Gastrocnemius medialis (tissue), 4 donors: ENCODE measurements around the gene FUCA2. TPM values are rescaled to one million over a fixed set of nuclear protein-coding genes. Genes with fewer than 3 reads are reported as not detected.
"Not testable (repeated sequence)": the region's sequence is repeated elsewhere in the genome, so short reads cannot be mapped to it uniquely, and the experiment has no call there.

ENCODE experiments used
- ATAC-seq, 2 donors: fragments of 150-250 bp; one replicate each; pipeline ENCODE4 v1.9.1; 2016
- DNase-seq, 2 donors: peaks; one replicate each; pipeline ENCODE4 v3.0.0-alpha.2; 2019
- H3K27ac ChIP-seq, 4 donors: fragments of 200-600 bp; sonication (generic); 1 replicate in 1 of 4; 2 replicates in 3 of 4; pipeline ENCODE4 v1.5.1; 2016 to 2018; ENCODE audit warnings: mild to moderate bottlenecking in 2 of 4, moderate library complexity in 1 of 4
- H3K27me3 ChIP-seq, 3 donors: fragments of 200-600 bp; sonication (generic) in 2 of 3; 1 replicate in 1 of 3; 2 replicates in 2 of 3; pipeline versions ENCODE4 v1.5.1 to v1.6.0; 2016 to 2019; ENCODE audit warnings: mild to moderate bottlenecking in 1 of 3, moderate library complexity in 1 of 3
- H3K36me3 ChIP-seq, 2 donors: fragments of 200-600 bp; sonication (generic) in 1 of 2; one replicate each; pipeline ENCODE4 v1.5.1; 2017 to 2018
- H3K4me1 ChIP-seq, 2 donors: fragments of 200-600 bp; sonication (generic) in 1 of 2; one replicate each; pipeline ENCODE4 v1.5.1; 2016 to 2017; ENCODE audit warnings: mild to moderate bottlenecking in 2 of 2
- H3K4me3 ChIP-seq, 4 donors: fragments of 200-600 bp; sonication (generic) in 3 of 4; 1 replicate in 1 of 4; 2 replicates in 3 of 4; pipeline ENCODE4 v1.5.1; 2016 to 2019; ENCODE audit warnings: mild to moderate bottlenecking in 2 of 4
- H3K9me3 ChIP-seq, 3 donors: fragments of 200-600 bp; sonication (generic) in 2 of 3; 1 replicate in 1 of 3; 2 replicates in 2 of 3; pipeline ENCODE4 v1.5.1; 2016 to 2019
- POLR2A ChIP-seq, 2 donors: fragments of 450-650 bp; IDR thresholded peaks; one replicate each; pipeline ENCODE4 v1.6.1; 2017; ENCODE audit warnings: antibody characterized with exemption in 2 of 2, mild to moderate bottlenecking in 2 of 2, moderate library complexity in 2 of 2
- in situ Hi-C, 4 donors: fragments of 200-750 bp; cut with MboI; loops; one replicate each; pipeline versions ENCODE4 v1.15.0 to v1.8.0; 2017; ENCODE audit warnings: low sequenced_read_pairs in 4 of 4
- intact Hi-C: fragments of 100-400 bp; cut with DNase I; formaldehyde crosslinking; loops from one replicate; pipeline ENCODE4 v1.15.1; 2023; ENCODE audit warnings: low total_unique reads
- total RNA-seq, 4 donors: library from RNA; depleted of rRNA; stranded (reverse); fragments of >200 nt; gene quantifications; one replicate each; pipeline versions ENCODE4 v1.1.0 to v1.2.3, GENCODE V29; 2016
- TF ChIP-seq, protein P1 (sequence below), 5 experiments: fragments of 450-650 bp in 3 of 5; fragments of 200-600 bp in 2 of 5; sonication (generic) in 2 of 5; IDR thresholded peaks in 4 of 5; conservative IDR thresholded peaks in 1 of 5; 1 replicate in 4 of 5; 2 replicates in 1 of 5; pipeline ENCODE4 v1.5.1; 2016 to 2019; ENCODE audit warnings: antibody characterized with exemption in 5 of 5, mild to moderate bottlenecking in 3 of 5, moderate library complexity in 3 of 5

Gene FUCA2
- total RNA-seq, 4 donors from 2014 or later: 2.9 to 13.9 (median 6.3) TPM

GRCh38 chr6:143471822-143472221, 39.7 kb downstream of the FUCA2 start:
- intact Hi-C loops: no loop called here
- Histone ChIP-seq H3K4me3 (no peak overlapping the region), H3K27me3 (no peaks in the 10 kb centered on the region), H3K27ac (no peak overlapping the region), H3K9me3 (no peaks in the 10 kb centered on the region), H3K36me3 (peaks cover 0 to 41% of the 10 kb centered on the region in 2 donors), H3K4me1 (no peaks in the 10 kb centered on the region)
- ATAC-seq: no peak
- in situ Hi-C loops: no loop called here
- TF ChIP-seq POLR2A (IDR thresholded peaks at IDR 0.05): no peak
- TF ChIP-seq, protein P1, sequence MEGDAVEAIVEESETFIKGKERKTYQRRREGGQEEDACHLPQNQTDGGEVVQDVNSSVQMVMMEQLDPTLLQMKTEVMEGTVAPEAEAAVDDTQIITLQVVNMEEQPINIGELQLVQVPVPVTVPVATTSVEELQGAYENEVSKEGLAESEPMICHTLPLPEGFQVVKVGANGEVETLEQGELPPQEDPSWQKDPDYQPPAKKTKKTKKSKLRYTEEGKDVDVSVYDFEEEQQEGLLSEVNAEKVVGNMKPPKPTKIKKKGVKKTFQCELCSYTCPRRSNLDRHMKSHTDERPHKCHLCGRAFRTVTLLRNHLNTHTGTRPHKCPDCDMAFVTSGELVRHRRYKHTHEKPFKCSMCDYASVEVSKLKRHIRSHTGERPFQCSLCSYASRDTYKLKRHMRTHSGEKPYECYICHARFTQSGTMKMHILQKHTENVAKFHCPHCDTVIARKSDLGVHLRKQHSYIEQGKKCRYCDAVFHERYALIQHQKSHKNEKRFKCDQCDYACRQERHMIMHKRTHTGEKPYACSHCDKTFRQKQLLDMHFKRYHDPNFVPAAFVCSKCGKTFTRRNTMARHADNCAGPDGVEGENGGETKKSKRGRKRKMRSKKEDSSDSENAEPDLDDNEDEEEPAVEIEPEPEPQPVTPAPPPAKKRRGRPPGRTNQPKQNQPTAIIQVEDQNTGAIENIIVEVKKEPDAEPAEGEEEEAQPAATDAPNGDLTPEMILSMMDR (IDR thresholded peaks at IDR 0.05 in 4 of 5, conservative IDR thresholded peaks at IDR 0.05 in 1 of 5): no peak
- no peak for DNase-seq

GRCh38 chr6:143468823-143469222, 42.7 kb downstream of the FUCA2 start:
- DNase-seq, in situ Hi-C loops, intact Hi-C loops, H3K27ac ChIP-seq, H3K4me3 ChIP-seq, H3K4me1 ChIP-seq, H3K27me3 ChIP-seq, H3K9me3 ChIP-seq, ATAC-seq: not testable (repeated sequence)
- H3K36me3 ChIP-seq: peaks cover 0 to 25% of the 10 kb centered on the region in 2 donors

DNA sequence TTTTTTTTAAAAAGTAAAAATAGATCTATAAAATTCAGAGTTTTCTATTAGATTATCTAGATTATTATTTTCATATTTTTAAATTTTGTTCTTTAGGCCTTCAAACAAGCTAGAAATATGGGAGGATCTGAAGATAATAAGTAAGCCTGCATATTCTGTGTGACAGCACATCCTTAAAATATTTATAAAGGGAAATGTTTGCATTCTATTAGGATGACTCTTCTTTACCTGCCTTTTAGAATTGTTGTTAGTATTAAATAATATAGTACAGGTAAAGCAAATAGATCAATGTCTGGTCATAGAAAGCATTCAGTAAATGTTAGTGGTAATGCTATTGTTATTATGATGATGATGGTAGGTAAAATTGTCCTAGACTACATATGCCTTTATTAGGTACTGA, 43.5 kb downstream of the FUCA2 start:
- H3K27me3 ChIP-seq: no peaks in the 10 kb centered on the region
- ATAC-seq: no peak
- H3K27ac ChIP-seq: no peak overlapping the region
- peaks cover 3 to 23% of the 10 kb centered on the region in 2 donors for H3K36me3 ChIP-seq
- no peak overlapping the region for H3K4me3 ChIP-seq
- no peaks in the 10 kb centered on the region for H3K9me3 ChIP-seq
- no peak for DNase-seq
- intact Hi-C loops (no loop called here), in situ Hi-C loops (no loop called here)
- TF ChIP-seq, protein P1 (IDR thresholded peaks at IDR 0.05 in 4 of 5, conservative IDR thresholded peaks at IDR 0.05 in 1 of 5): no peak
- no peak for TF ChIP-seq POLR2A (IDR thresholded peaks at IDR 0.05)
- no peaks in the 10 kb centered on the region for H3K4me1 ChIP-seq

DNA sequence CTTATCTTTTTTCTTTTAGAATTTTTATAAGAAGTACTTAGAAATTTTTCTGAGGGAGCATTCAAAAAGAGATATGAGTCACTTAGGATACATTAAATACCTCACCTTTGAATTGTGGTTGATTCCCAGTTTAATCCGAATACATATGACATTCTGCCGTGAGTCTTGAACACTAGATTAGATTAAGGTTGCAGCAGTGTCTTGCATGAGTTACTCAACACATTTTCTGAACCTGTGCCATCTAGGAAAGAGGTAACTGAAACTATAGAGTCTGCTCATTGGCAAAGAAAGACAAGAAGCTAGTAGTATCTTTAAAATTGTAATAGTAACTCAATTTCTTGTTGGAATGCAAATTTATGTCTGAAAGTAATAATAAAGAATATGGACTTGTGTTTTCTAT, 46.0 kb downstream of the FUCA2 start:
- in situ Hi-C loops: no loop called here
- Histone ChIP-seq H3K27ac (no peak overlapping the region), H3K27me3 (no peaks in the 10 kb centered on the region), H3K4me1 (no peaks in the 10 kb centered on the region), H3K4me3 (no peak overlapping the region), H3K9me3 (no peaks in the 10 kb centered on the region), H3K36me3 (peaks cover 3 to 16% of the 10 kb centered on the region in 2 donors)
- no peak for TF ChIP-seq POLR2A (IDR thresholded peaks at IDR 0.05)
- TF ChIP-seq, protein P1 (IDR thresholded peaks at IDR 0.05 in 4 of 5, conservative IDR thresholded peaks at IDR 0.05 in 1 of 5): no peak
- ATAC-seq: no peak
- DNase-seq: no peak
- intact Hi-C loops: no loop called here

DNA sequence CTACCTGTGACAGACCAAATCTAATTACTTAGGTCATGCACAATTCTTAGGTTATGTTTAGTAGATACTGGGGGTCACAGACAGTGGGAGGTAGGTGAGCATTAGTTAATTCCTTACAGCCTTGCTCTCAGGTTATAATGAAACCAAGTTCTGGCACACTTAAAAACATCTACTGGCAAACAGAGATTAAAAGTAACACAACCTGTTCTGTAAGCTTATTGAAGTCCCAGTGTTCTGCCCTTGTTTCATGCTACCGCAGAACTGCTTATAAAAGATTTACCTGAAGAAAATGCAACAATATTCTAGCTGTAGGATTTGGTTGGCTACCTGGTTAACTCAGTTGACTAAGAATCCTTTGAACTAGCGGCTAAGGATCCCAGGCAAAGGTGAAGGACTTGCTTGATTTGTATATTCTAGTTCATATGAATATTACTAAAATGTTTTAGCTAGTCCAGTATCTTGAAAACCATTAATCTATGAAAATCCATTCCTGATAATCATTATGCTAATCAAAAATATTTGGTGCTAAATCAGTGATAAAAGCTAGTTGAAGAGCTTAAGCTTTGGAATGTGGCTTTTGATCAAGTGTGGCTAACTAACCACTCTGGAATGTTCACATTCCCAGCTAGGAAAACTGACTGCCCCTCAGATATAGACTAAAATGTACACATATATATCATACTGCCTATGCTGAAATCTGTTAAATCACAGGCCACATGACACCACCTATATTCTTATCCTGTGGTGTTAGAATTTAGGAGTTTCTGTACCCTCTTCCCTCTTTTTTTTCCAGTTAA, 53.8 kb downstream of the FUCA2 start:
- Histone ChIP-seq H3K27ac (no peak overlapping the region), H3K9me3 (no peaks in the 10 kb centered on the region), H3K36me3 (peaks cover 0 to 18% of the 10 kb centered on the region in 2 donors), H3K27me3 (no peaks in the 10 kb centered on the region), H3K4me1 (no peaks in the 10 kb centered on the region), H3K4me3 (no peak overlapping the region)
- no peak for DNase-seq
- in situ Hi-C loops (no loop called here), intact Hi-C loops (no loop called here)
- ATAC-seq: no peak
- TF ChIP-seq, protein P1 (IDR thresholded peaks at IDR 0.05 in 4 of 5, conservative IDR thresholded peaks at IDR 0.05 in 1 of 5): no peak
- no peak for TF ChIP-seq POLR2A (IDR thresholded peaks at IDR 0.05)
